OCI-LY7 (cell line): Measurements from ENCODE around the gene DOCK9. TPM values are rescaled to one million over a fixed set of nuclear protein-coding genes. Genes with fewer than 3 reads are reported as not detected.
"Not testable (repeated sequence)": the region's sequence is repeated elsewhere in the genome, so short reads cannot be mapped to it uniquely, and the experiment has no call there.

Experiments used
- BruUV-seq: library from RNA; stranded (reverse); fragments of 400-500 nt; replicated peaks from 2 replicates; lab custom pipeline; 2021; lab: Mats Ljungman, UMichigan
- CTCF ChIA-PET: fragments of 300-600 bp; sonication (Branson Sonifier 250); formaldehyde crosslinking; loops from one replicate; lab custom pipeline; 2022; ENCODE audit warnings: antibody characterized with exemption; ENCODE audit not compliant: unreplicated experiment; lab: Charles Lee
- POLR2A ChIA-PET: fragments of 300-600 bp; sonication (Branson Sonifier 250); formaldehyde crosslinking; loops from one replicate; lab custom pipeline; 2022; ENCODE audit warnings: antibody characterized with exemption; lab: Charles Lee
- DNase-seq: peaks from one replicate; pipeline ENCODE4 v3.0.0-alpha.2; 2015; ENCODE audit warnings: low spot score
- H2AFZ ChIP-seq: fragments of 200-600 bp; sonication (generic), shearing (Covaris generic); 2 replicates; pipeline ENCODE4 v1.6.1; 2014; ENCODE audit warnings: mild to moderate bottlenecking, antibody characterized with exemption, low read length, moderate library complexity
- H3K27ac ChIP-seq: fragments of 200-600 bp; sonication (generic); 2 replicates; pipeline ENCODE4 v1.5.1; 2014; ENCODE audit warnings: mixed run types, low read depth, mild to moderate bottlenecking, moderate library complexity, low read length, inconsistent platforms; ENCODE audit not compliant: poor library complexity, severe bottlenecking
- H3K36me3 ChIP-seq: fragments of 200-600 bp; sonication (generic); 2 replicates; pipeline ENCODE4 v1.6.1; 2014; ENCODE audit warnings: mild to moderate bottlenecking, antibody characterized with exemption, low read length, moderate library complexity, mixed read lengths; ENCODE audit not compliant: insufficient read depth
- H3K4me1 ChIP-seq: fragments of 200-600 bp; sonication (generic); 2 replicates; pipeline ENCODE4 v1.5.1; 2014; ENCODE audit warnings: mild to moderate bottlenecking, low read length; ENCODE audit not compliant: insufficient read depth, poor library complexity, severe bottlenecking
- H3K4me2 ChIP-seq: fragments of 200-600 bp; sonication (generic); 2 replicates; pipeline ENCODE4 v1.6.1; 2014; ENCODE audit warnings: mild to moderate bottlenecking, low read length
- H3K4me3 ChIP-seq: fragments of 200-600 bp; sonication (generic); 2 replicates; pipeline ENCODE4 v1.5.1; 2014; ENCODE audit warnings: mild to moderate bottlenecking, low read depth, low read length; ENCODE audit not compliant: poor library complexity, severe bottlenecking
- H3K79me2 ChIP-seq: fragments of 200-600 bp; sonication (generic); 2 replicates; pipeline ENCODE4 v1.6.1; 2016; ENCODE audit warnings: low read depth, mild to moderate bottlenecking, low read length, moderate library complexity, mixed read lengths; ENCODE audit not compliant: insufficient read depth
- H3K9me2 ChIP-seq: fragments of 200-600 bp; sonication (generic); 2 replicates; pipeline ENCODE4 v1.6.1; 2016; ENCODE audit warnings: mild to moderate bottlenecking, low read length, mixed read lengths; ENCODE audit not compliant: insufficient read depth
- H3K9me3 ChIP-seq: fragments of 200-600 bp; sonication (generic); 2 replicates; pipeline ENCODE4 v1.6.1; 2014; ENCODE audit warnings: mild to moderate bottlenecking, mixed run types, low read length, mixed read lengths
- H4K20me1 ChIP-seq: fragments of 200-600 bp; sonication (generic); 2 replicates; pipeline ENCODE4 v1.6.1; 2014; ENCODE audit warnings: mild to moderate bottlenecking, antibody characterized with exemption, low read length, moderate library complexity, mixed read lengths; ENCODE audit not compliant: insufficient read depth
- EZH2phosphoT487 ChIP-seq: fragments of 200-600 bp; sonication (generic); IDR thresholded peaks from 2 replicates; pipeline ENCODE4 v1.6.1; 2018; ENCODE audit warnings: low read depth, borderline replicate concordance, mild to moderate bottlenecking, mixed run types, antibody characterized with exemption, low read length, moderate library complexity, mixed read lengths
- intact Hi-C: fragments of 100-400 bp; cut with micrococcal nuclease; formaldehyde crosslinking; loops from one replicate; pipeline ENCODE4 v1.10.0; 2022; ENCODE audit not compliant: unreplicated experiment
- total RNA-seq, 2 experiments: library from RNA; depleted of rRNA in 1 of 2; stranded (reverse); fragments of >200 nt in 1 of 2; shearing (Covaris generic) in 1 of 2; gene quantifications; 2 replicates each; pipeline ENCODE4 v1.2.3, GENCODE V29; 2014 to 2022
- TF ChIP-seq, protein P1 (sequence below): fragments of 200-600 bp; sonication (generic); conservative IDR thresholded peaks from 2 replicates; pipeline ENCODE4 v1.5.1; 2014; ENCODE audit warnings: mild to moderate bottlenecking, antibody characterized with exemption, low read length, moderate library complexity, mixed read lengths

The DOCK9 gene
- total RNA-seq, 2 experiments from 2014 or later, result 24.0 to 28.0 TPM

GRCh38 chr13:98819382-98820010, 158.4 kb downstream of the DOCK9 start:
- H3K4me2 ChIP-seq, result no peak overlapping the region
- H3K79me2 ChIP-seq, result no peaks in the 10 kb centered on the region
- POLR2A ChIA-PET, result interaction anchor here (0.7 kb wide), 1 partner anchor 1493 kb away, joined by 3 read pairs; no protein-coding TSS in a partner anchor
- H3K9me2 ChIP-seq, result no peaks in the 10 kb centered on the region
- CTCF ChIA-PET, result no interaction called here
- TF ChIP-seq EZH2phosphoT487, result no peak
- TF ChIP-seq, protein P1, sequence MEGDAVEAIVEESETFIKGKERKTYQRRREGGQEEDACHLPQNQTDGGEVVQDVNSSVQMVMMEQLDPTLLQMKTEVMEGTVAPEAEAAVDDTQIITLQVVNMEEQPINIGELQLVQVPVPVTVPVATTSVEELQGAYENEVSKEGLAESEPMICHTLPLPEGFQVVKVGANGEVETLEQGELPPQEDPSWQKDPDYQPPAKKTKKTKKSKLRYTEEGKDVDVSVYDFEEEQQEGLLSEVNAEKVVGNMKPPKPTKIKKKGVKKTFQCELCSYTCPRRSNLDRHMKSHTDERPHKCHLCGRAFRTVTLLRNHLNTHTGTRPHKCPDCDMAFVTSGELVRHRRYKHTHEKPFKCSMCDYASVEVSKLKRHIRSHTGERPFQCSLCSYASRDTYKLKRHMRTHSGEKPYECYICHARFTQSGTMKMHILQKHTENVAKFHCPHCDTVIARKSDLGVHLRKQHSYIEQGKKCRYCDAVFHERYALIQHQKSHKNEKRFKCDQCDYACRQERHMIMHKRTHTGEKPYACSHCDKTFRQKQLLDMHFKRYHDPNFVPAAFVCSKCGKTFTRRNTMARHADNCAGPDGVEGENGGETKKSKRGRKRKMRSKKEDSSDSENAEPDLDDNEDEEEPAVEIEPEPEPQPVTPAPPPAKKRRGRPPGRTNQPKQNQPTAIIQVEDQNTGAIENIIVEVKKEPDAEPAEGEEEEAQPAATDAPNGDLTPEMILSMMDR, result no peak
- peaks cover 4% of the 10 kb centered on the region; the same call in 1 of the 2 replicates for H3K36me3 ChIP-seq
- H4K20me1 ChIP-seq, result no peaks in the 10 kb centered on the region
- no peak overlapping the region for H3K4me3 ChIP-seq
- H3K27ac ChIP-seq, result no peak overlapping the region
- intact Hi-C loops, result no loop called here
- no peak for DNase-seq
- BruUV-seq, result no TSS peak
- no peak overlapping the region for H2AFZ ChIP-seq
- H3K4me1 ChIP-seq, result no peaks in the 10 kb centered on the region
- no peaks in the 10 kb centered on the region for H3K9me3 ChIP-seq

- ChIA-PET POLR2A (no interaction called here), CTCF (no interaction called here)
- Histone ChIP-seq H3K27ac (no peak overlapping the region), H3K79me2 (no peaks in the 10 kb centered on the region), H3K36me3 (no peaks in the 10 kb centered on the region), H3K4me3 (no peak overlapping the region), H3K9me3 (no peaks in the 10 kb centered on the region), H3K9me2 (no peaks in the 10 kb centered on the region), H2AFZ (no peak overlapping the region), H3K4me1 (no peaks in the 10 kb centered on the region), H4K20me1 (no peaks in the 10 kb centered on the region), H3K4me2 (no peak overlapping the region)
- TF ChIP-seq, protein P1, result no peak
- no peak for TF ChIP-seq EZH2phosphoT487
- intact Hi-C loops, result no loop called here
- BruUV-seq, result no TSS peak
- DNase-seq, result no peak
Observed at GRCh38 chr13:98816406-98816805, 161.5 kb downstream of the DOCK9 start.

DNA sequence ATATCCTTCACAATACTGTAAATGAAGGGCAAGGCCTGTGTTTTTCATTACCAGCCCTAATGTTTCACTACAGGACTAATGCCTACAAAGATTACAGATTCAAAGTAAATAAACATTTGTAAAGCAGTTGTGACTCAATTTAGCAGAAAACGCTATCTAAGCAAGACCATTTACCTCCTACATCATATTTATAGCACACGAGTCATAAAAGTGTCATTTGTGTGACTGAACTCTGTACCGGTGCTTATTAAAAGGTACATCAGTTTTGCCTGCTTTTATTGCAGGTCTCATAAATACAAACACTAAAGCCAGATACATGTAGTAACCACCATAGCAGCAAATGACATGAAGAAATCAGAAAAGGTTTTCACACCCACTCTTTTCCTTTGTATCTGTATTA, 163.9 kb downstream of the DOCK9 start:
- Histone ChIP-seq H4K20me1 (no peaks in the 10 kb centered on the region), H3K9me2 (no peaks in the 10 kb centered on the region), H3K79me2 (no peaks in the 10 kb centered on the region), H3K4me2 (no peak overlapping the region), H3K27ac (no peak overlapping the region), H3K9me3 (no peaks in the 10 kb centered on the region), H3K4me3 (no peak overlapping the region), H2AFZ (no peak overlapping the region), H3K4me1 (no peaks in the 10 kb centered on the region), H3K36me3 (no peaks in the 10 kb centered on the region)
- ChIA-PET CTCF (no interaction called here), POLR2A (no interaction called here)
- no peak for TF ChIP-seq EZH2phosphoT487
- TF ChIP-seq, protein P1, result no peak
- intact Hi-C loops, result no loop called here
- no TSS peak for BruUV-seq
- no peak for DNase-seq

DNA sequence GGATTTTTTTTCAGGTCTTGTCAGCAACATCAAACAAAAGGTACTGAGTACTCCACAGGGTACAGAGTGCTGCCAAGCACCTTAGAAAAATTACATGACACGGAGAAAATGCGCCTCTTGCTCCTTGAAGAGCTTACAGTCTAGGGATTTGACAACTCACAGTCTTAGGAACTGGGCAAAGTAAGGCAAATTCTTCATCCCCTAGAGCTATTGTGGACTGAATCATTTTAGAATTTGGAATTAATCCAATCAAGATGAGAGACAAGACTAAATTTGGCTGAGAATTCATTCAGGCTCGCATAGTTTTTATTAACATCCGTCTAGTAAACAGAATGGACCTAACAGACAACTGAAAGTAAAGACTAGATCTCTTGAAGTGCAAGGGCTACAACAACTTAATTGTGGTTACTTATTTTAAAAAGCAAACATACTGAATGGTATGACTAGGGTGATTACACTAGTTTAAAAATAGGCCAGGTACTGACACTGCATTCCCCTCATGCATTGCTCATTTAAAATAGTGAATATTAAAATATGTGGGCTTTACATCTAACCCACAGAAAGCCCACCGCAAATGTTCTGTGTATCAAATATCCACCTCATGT, 165.6 kb downstream of the DOCK9 start:
- H2AFZ ChIP-seq, H3K4me2 ChIP-seq, H3K4me3 ChIP-seq, H3K79me2 ChIP-seq, H3K36me3 ChIP-seq, DNase-seq, H3K9me3 ChIP-seq, H3K4me1 ChIP-seq, H3K9me2 ChIP-seq, CTCF ChIA-PET, intact Hi-C loops, H4K20me1 ChIP-seq, H3K27ac ChIP-seq: not testable (repeated sequence)
- POLR2A ChIA-PET, result interaction anchor here (0.5 kb wide), 1 partner anchor 313 kb away, joined by 5 read pairs; no protein-coding TSS in a partner anchor
- TSS peak; percentile 84 for BruUV-seq
